ENCODE measurements around the gene NCLN.
"Not testable (repeated sequence)": the region's sequence is repeated elsewhere in the genome, so short reads cannot be mapped to it uniquely, and the experiment has no call there.

The NCLN gene

DNA sequence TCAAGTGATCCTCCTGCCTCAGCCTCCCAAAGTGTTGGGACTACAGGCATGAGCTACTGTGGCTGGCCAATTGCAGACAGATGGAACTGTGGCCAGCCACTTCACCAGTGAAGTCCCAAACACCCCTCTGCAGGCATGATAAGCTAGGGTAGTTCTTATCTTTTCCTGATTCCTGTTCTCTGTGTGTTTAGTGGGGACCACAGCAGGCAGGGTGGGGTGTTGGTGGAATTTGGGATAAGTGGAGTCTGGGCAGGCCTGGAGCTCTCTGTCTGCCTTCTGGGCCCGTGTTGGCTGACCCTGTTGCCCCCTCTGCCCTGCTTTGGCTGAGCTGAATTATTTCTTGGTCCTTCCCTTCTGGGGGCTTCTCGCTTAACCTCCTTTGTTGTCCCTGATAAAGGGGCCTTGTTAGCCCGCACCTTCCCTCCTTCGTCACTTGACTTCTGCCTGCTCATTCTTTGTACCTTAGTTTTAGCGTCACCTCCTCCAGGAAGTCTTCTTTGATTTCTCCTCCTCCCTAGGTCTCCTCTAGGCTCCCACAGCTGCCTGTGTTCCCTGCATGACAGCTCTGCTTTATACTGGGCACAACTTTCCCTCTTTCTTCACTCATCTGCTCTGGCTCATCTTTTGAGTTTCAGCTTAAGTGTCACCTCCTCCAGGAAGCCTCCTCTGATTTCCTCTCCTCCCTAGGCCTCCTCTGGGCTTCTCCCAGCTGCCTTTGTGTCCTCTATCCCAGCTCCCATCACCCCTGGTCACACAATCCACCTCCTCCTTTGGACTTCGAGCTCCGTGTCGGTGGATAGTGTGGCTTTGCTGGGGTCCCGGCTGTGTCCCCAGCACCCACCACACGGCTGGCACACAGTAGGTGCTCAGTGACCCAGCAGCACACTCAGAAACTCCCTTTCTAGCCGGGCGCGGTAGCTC lies 1.7 kb upstream of the NCLN start:
- no peak for DNase-seq (ENCODE audit: low read depth in 3 of 3)

DNA sequence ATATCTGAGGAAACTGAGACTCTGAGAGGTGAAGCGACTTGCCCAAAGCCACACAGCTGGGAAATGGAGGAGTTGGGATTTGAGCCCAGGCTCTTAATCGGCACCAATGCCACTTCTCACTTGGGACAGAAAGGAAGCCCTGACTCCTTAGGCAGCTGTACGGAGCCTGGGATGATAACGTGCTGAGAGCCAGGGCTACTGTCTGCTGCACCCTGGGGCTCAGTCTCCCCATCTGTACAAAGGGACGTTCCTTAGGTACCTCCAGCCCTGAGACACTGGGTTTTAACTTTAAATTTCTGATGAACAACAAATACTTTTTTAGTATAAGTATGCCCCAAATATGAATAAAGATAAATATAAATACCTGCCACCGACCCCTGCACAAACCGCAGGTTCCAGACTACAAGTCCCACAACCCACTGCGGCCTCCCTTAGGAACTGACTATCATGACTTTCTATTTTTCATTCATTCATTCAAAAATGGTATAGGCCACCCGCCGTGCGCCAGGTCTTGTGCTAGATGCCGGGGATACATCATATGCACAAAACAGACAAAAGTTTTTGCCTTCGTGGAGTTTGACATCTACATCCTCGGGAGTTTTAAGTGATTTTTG lies 776 bp upstream of the NCLN start:
- DNase-seq (ENCODE audit: low read depth in 3 of 3), result peak; percentile 45 to 52 (median 48)

DNA sequence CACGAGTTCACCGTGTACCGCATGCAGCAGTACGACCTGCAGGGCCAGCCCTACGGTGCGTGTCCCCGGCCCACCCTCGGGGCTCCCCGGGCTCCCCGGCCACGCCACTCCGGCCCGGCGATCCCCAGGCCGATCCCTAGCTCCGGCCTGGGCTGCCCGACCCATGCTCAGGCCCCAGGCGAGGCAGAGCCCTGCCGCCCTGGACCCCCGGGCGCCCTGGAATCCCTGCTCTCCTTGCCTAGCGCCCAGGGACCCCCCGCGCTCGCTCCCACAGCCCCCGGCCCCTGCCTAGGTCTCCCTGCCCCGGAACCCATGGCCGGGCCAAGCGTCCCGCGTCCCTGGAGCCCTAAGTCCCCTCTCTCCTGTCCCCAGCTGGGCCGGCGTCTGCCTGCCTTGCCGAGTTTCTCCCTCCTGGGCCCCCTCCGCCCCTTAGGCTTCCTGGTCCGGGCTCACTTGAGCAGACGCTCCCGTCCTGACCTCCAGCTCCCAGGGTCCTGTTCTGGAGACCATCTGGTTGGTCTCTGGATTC lies 494 bp downstream of the NCLN start:
- no peak for DNase-seq (ENCODE audit: low read depth in 3 of 3)

DNA sequence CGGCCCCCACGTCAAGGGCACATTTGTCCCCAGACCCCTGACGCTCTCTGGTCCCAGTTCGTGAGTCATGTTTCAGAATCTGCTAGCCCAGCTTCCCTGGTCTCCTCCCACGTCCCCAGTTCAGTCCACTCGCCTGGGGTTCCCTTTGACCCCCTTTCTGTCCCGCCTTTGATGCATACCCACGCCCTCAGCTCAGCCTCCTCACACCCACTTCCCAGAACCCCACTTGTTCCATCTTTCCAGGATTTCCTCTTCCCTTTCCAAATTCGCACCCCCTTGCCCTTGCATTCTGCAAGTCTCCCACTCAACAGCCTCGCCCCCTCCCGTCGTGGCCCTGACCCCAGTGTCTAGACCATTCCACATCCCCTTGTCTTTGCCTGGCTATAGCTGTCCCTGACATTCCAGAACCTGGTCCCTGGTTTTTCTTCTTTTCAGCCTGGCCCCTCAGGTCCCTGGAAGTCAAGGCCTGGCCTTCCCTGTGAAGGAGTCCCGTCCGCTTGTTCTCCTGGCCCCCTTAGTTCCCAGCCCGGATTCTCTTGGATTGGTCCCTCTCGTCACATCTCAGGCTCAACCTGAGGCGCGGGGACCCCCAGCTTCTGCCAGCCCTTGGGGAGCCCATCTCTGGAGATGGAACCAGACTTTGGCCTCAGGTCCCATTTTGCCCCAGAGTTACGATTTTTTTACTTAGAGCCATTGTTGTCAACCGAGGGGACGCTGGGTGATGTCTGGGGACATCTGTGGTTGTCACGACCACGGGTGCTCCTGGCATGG lies 1.3 kb downstream of the NCLN start:
- no peak for DNase-seq (ENCODE audit: low read depth in 3 of 3)

DNA sequence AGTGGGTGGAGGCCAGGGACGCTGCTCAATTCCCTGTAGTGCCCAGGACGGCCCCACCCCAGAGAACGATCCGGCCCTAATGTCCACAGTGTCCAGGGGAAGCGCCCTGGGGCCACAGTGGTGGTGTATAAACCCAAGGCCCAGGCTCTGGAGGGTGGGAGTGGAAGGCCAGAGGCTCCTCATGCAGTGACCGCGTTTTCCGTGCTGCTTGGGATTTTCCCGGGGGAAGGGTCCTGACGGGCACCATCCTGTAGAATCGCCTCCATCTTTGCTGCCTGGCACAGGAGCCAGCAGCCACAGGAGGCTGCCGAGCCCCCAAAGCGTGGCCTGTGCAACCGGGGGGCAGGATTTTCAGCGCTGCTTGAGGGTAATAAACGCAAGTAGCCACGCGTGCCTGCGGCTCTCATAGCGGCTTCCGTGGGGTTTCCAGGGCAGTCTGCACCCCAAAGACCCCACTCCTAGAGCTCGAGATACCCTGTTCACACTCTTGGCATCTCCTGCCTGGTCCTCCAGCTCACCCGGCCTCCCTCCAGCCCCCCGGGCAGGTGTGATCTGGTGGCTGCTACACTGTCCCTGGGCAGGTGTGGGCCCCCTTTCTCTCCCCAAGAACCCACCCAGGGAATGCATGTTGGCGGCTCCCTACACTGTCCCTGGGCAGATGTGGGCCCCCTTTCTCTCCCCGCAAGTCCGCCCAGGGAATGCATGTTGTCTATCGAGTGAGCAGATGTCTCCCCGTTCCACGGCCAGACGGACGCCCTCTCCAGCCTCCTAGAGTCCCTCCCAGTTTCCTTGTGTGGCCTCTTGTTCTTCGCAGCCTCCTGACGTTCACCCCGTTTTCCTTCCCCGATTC lies 2.2 kb downstream of the NCLN start:
- DNase-seq (ENCODE audit: low read depth in 3 of 3), result no peak

DNA sequence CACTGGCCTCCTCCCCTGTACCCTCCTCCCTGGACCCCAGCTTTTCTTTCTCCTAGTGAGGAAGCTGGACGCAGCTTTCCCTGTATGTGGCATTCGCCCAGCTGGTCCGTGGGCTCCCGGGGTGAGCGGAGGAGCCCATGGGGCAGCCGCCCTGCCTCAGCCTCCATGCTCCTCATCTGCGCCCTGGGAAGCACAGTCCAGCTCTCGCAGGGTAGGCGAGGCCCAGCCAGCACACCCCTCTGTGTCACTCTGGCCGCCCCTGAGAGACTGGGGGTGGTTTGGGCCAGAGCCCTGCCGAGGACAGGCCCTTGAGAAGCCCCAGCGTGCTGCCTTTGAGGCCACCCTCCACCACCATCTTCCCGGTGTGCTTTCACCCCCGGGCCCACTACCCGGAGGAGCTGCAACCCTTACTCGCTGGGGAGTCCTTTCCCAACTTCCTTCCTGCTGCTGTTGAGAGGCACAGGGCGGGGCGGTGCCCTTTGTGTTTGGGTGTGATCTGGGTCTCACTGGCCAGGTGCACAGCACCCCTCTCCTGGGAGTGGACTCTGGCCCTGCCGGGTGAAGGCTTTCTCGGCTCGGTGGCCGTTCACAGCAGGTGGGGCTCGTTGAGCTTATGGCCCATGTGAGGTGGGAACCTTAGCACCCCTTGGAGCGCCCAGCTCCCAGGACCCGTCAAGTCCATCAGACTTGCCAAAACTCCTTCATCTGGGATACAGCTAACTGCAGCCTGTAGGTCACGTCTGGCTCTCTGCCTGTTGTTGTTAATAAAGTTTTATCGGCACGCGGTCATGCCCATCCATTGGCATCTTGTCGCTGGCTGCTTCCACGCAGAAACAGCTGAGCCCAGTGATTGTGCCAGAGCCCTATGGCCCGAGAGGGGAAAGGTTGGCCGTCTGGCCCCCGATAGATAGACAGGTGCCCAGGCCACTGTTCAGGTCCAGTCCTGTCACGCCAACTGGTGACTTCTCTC lies 3.2 kb downstream of the NCLN start:
- DNase-seq (ENCODE audit: low read depth in 3 of 3), result no peak

DNA sequence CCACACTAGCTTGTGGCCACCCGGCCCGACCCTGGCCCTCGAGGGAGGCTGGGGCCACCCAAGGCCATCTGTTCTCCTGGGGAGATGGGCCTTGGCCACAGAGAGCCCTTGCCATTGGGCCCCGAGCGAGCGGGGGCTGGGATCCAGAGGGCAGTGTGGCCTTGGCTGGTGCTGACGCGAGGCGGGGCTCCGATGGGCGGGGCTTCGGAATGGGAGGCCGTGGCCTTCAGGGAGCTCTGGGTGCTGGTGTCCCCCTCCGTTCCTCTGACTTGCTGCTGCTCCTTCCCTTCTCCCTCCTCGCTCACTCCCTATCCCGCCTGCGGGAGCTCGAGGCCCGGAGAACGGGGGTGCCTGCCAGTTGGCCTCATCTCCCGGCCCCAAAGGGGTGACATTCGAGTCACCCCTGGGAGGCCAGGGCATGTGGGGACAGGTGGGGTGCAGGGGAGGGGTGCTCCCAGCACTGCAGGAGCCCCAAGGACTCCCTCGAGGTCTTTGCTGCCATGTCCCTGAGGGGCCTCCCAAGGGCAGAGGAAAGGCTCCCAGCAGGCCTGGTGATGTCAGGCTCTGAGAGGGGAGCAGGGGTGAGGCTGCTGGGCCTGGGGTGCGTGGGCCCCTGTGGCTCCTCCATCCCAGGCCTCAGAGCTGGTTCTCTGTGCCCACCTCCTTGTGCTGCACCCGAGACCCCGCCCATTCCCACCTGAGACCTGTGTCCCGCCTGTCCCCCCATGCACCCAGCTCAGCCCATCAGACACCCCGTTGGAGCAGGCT lies 4.2 kb downstream of the NCLN start:
- no peak for DNase-seq (ENCODE audit: low read depth in 3 of 3)

DNA sequence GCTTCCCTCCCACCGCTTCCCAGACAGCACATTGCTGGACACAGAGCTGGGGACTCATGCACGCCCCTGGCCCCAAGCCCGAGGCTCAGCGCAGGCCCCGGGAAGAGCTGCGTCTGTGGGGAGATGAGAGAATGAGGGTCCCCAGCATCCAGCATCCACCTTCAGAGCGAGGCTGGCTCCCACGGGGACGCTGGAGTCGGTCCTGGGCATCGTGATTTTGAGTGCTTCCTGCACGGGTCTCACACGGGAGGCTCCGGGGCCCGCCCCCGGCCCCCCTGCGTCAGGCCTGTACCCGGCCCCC lies 4.7 kb downstream of the NCLN start:
- no peak for DNase-seq (ENCODE audit: low read depth in 3 of 3)

DNA sequence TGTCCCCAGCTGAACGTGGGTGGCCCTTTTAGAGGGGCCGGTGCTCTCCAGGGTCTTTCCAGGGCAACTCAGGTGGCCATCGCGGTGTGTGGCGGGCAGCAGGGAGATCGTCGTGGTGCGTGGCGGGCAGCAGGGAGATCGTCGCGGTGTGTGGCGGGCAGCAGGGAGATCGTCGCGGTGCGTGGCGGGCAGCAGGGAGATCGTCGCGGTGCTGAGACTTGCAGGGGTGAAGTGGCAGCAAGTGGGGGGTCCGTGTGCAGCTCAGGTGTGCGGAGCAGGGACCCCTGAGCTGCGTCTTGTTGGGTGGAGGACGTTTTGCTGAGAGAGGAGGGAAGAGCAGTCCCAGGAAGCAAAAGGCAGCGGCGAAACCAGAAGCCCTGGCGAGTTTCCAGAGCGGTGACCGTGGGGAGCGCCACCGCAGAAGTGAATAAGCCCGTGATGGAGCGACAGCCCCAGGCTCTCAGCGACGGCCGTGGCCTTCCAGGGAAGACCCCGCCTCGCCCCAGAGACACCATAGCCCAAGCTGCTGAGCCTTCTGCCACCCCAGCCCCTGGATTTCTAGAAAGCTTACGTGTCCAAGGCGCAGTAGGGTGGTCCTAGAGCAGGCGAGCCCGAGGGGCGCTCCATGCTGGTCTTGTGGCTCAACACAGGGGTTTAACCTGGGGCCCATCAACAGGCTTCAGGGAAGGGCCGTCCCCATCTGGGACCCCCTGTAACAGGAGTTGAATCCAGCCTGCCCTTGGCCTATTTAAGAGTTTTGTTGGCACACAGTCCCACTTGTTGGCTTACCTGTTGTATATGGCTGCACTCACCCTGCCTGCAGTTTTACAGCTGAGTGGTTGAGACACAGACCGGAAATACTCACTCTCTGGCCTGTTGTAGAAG lies 5.4 kb downstream of the NCLN start:
- no peak for DNase-seq (ENCODE audit: low read depth in 3 of 3)

DNA sequence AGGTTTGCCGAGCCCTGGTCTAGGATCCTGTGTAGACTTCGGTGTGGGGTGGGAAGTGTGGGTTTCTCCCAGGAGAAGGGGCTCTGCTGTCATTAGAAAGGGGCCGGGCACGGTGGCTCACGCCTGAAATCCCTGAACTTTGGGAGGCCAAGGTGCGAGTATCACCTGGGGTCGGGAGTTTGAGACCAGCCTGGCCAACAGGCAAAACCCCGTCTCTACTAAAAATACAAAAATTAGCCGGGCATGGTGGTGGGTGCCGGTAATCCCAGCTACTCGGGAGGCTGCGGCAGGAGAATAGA lies 6.0 kb downstream of the NCLN start:
- DNase-seq (ENCODE audit: low read depth in 3 of 3), result not testable (repeated sequence)

DNA sequence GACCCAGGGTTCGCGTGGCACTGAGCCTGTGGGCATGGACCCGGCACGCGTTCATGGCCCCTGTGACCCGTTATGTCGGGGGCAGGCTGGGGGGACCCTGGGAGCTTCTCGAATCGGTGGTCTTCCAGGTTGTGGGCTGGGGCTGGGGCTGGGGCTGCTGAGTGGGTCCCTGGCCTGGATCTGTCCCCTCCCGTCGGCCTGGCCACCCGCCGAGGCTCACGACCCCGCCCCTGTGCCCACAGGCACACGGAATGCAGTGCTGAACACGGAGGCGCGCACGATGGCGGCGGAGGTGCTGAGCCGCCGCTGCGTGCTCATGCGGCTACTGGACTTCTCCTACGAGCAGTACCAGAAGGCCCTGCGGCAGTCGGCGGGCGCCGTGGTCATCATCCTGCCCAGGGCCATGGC lies 6.5 kb downstream of the NCLN start:
- no peak for DNase-seq (ENCODE audit: low read depth in 3 of 3)

DNA sequence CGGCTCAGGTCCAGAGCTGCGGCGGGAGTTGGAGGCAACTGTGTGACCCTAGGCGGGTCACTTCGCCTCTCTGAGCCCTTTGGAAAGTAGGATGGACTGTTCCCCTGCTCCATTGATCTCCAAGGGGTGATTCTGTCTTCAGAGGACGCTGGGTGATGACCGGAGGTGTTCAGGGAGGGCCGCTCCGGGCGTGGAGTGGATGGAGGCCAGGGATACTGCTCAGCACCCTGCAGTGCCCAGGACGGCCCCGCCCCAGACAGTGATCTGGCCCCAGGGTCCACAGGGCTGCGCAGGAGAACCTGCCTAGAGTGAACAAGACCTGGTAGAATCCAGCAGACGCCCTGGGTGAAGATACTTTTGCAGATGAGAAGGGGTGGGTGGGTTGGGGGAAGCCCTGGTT lies 7.0 kb downstream of the NCLN start:
- DNase-seq (ENCODE audit: low read depth in 3 of 3), result no peak

DNA sequence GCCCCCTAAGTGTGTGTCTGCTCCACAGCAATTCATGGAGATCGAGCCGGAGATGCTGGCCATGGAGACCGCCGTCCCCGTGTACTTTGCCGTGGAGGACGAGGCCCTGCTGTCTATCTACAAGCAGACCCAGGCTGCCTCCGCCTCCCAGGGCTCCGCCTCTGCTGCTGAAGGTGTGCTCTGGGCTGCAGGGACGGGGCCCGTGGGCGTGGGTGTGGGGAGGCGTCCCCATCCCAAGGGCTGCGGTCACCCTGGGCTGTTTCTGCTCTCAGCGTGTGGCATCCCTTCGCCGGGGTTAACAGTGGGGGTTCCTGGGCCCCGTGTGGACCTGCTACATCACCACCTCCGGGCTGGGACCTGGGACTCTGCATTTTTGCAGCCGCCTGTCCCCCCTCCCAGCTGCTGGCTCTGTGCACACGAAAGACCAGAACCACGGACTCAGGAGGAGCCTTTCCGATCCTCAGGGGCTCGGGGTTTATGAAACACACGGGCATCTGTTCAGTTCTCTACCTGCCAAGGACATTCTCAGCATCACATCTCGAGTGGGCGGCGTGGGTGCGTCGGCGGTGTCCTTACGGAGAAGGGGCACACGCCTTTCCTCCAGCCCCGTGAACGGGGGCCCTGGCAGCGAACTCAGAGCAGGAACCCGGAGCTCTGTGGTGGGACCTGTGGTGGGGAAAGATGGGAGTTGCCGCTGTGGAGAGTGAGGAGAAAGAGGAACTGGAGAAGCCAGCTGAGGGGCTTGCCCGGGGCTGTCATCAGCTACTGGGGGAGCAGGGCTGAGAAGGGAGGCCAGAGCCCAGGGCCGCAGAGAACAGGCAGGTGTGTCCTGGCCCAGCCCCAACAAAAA lies 7.8 kb downstream of the NCLN start:
- no peak for DNase-seq (ENCODE audit: low read depth in 3 of 3)

DNA sequence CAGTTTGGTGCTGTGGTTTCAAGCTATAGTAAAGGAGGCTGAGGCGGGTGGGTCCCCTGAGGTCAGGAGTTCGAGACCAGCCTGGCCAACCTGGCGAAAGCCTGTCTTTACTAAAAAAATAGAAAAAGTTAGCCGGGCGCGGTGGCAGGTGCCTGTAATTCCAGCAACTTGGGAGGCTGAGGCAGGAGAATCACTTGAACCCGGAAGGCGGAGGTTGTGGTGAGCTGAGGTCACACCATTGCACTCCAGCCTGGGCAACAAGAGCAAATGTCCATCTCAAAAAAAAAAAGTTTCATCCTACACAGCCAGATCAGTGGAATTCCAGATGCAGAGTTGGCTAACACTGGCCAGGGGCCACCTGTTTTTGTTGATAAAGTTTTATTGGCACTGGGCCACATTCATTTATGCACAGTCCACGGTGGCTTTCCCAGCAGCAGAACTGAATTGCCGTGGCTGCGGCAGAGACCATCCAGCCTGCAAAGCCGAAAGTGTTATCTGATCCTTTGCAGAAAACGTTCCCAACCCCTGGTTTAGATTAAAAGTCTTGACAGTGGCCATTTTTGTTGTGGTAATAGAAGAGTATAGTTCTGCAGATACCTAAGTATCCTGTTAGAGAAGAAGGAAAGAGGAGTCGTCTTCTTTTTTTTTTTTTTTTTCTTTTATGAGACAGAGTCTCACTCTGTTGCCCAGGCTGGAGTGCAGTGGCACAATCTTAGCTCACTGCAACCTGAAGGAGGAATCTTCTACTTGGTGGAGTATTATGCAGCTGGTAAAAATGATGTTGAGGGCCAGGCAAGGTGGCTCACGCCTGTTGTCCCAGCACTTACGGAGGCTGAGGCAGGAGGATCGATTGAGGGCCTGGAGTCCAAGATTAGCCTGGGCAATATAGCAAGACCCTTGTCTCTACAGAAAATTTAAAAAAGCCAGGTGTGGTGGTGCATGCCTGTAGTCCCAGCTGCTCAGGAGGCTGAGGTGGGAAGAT lies 8.7 kb downstream of the NCLN start:
- DNase-seq (ENCODE audit: low read depth in 3 of 3), result no peak

DNA sequence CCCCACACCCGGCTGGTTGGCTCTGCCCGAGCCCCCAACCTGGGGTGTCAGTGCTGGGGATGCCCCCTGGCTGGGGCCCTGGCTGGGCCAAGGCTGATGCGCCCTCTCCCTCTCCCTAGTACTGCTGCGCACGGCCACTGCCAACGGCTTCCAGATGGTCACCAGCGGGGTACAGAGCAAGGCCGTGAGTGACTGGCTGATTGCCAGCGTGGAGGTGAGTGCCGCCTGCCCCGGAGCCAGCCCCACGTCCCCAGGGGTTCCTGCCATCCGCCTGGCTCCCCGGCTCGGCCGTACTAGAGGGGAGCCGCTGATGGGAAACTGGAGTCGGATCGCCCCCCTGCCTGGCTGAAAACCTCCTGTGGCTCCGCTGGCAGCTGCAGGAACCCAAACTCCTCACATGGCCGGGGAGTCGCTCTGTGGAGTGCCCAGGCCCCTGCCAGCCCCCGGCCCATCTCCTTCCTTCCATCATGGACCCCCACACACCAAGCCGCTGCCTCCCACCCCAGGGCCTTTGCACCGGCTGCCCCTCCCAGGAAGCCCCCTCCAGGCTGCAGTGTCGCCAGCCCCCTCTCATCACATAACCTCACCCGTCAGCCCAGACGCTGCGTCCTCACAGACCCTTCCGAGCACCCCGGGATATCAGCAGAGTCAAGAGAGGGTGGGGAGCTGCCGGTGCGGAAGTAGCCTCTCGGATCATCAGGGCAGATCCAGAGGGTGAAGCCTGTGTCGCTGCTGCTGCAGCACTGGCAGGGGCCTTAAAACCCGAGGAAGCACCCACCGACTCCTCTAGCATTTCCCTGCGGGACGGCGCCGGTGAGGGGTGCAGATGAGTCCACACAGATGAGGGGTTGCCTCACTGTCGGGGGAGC lies 10.6 kb downstream of the NCLN start:
- DNase-seq (ENCODE audit: low read depth in 3 of 3), result no peak

DNA sequence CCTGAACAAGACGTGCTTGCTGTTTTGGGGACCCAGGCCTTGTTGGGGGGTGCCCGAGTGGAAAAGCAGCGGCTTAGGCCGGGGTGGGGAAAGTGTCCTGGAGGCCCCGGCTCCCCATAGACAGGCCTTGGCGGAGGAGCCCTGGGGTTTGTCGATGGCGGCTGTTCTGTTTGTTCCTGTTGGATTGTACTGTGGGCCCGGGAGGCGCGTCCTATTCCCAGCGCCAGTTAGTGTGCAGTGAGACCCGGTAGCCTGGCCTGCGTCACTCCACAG lies 11.1 kb downstream of the NCLN start:
- no peak for DNase-seq (ENCODE audit: low read depth in 3 of 3)
